Activated effector memory CD4-positive, alpha-beta T cell treated with Interleukin-2 at 50 U/mL for 16 hours (primary cell): Measurements from ENCODE around the gene DCAF7.

Experiments used
- DNase-seq: peaks from one replicate; pipeline ENCODE4 v3.0.0-alpha.2; 2020

Gene DCAF7

DNA sequence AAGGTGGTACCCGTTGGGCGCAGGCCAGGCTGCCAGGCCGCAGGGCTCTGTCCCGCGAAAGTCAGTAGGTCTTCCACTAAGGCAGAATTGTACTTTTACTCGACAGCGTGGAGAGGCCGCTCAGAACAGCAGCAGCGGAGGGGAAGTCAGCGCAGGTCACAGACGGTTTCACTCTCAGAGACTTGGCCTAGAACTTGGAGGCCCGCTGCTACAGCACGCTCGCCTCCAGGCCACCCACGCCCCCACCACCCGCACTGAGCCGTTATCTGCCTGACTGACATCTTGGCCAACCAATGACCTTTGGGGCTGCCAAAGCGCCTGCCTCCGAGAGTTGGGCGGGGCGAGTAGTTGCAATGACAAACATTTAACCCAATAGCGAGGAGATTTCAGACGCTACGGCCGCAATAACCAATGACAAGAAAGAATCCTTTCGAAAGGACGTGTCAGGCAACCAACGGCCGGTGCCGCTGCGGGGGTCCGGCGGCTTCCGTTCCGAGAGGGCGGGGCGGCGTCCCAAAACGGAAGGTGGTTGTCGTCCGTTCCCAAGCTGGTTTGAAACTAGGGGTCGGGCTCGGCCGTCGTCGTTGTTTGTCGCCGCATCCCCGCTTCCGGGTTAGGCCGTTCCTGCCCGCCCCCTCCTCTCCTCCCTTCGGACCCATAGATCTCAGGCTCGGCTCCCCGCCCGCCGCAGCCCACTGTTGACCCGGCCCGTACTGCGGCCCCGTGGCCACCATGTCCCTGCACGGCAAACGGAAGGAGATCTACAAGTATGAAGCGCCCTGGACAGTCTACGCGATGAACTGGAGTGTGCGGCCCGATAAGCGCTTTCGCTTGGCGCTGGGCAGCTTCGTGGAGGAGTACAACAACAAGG, at the start of gene DCAF7:
TSS of gene DCAF7 (plus strand) at position 532 of the 871 bp plus-strand sequence. CDS start at position 733, 201 bp downstream.
- DNase-seq = peak; percentile 99

DNA sequence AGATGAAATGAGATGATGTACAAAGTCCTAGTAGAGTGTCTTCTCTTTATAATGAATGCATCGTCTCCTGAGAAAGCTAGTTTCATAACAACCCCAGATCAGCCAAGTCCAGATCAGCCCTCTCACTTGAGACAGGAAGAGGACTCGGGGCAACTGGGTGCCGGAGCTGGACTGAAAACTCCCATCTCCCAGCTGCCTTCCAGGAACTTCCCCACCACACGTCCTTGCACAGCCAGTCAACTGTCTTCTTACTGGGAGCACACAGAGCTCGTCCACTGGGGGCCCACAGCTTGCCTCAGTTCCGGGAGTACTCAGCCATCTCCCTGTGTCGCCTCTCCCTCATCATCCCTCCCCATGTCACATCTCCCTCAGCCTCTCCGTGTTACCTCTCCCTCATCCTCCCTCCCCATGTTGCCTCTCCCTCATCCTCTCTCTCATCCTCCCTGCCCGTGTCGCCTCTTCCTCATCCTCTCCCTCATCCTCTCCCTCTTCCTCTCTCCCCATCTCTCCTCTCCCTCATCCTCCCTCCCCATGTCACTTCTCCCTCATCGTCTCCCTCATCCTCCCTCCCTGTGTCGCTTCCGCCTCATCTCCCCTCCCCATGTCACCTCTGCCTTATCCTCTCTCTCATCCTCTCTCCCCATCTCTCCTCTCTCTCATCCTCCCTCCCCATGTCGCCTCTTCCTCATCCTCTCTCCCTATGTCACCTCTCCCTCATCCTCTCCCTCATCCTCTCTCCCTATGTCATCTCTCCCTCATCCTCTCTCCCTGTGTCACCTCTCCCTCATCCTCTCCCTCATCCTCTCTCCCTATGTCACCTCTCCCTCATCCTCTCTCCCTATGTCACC, 49.5 kb upstream of the DCAF7 start:
- no peak for DNase-seq

DNA sequence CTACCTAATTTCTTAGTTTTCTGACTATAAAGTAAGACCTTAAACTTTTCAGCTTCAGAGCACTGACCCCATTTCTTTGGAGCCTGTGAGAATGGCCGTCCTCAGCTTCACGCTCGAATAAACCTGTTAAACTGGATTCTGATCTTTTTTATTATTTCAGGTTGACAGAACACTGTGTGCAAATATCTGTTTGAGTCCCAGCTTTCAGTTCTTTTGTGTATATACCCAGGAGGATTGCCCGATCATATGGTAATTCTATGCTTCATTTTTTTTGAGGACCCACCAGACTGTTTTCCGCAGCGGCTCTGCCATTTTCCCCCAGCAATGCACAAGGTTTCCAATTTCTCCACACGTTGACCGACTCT, 47.0 kb upstream of the DCAF7 start:
- DNase-seq = no peak

DNA sequence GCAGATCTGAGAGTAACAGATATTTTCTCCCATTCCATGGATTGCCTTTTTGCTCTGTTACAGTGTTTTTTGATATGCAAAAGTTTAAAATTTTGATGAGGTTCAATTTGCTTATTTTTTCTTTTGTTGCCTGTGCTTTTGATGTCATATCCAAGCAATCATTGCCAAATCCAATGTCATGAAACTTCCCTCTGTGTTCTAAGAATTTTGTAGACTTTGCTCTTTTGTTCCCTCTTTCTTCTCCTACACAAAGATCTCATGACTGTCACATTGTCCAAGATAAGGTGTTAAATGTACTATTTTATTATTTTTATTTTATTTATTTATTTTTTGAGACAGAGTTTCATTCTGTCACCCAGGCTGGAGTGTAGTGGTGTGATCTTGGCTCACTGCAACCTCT, 46.0 kb upstream of the DCAF7 start:
- no peak for DNase-seq

DNA sequence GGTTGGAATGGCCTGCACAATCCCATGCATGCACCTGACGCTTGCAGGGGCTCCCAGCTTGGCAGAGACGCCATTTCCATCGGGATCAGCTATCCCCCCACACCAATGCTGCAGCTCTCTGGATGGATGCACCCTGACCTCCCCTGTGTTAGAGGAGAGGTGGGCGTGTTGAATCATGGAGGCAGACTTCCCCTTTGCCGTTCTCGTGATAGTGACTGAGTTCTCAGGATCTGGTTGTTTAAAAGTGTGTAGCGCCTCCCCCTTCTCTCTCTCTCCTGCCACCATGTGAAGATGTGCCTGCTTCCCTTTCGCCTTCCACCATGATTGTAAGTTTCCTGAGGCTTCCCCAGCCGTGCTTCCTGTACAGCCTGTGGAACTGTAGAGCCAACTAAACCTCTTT, 44.9 kb upstream of the DCAF7 start:
- no peak for DNase-seq

DNA sequence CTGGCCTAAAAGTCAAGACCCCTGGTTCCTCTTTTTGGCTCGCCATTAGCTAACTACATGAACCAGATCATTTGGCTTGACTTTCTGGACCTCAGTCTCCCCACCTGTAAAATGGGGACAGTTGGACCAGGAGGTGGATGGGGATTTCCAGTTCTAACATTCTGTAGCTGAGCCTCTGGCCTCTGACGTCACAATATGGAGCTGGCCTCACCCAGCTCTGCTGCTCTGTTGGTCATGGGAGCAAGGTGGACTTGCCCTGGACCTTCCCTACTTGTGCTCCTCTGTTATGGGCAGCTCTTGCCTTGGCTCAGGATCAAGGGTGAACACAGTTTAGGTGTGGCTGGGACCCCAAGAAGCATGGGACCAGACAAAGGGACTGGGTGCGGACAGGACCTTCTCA, 43.6 kb upstream of the DCAF7 start:
- DNase-seq = no peak

- no peak for DNase-seq
Measured at GRCh38 chr17:63511331-63511730, 38.9 kb upstream of the DCAF7 start.

- no peak for DNase-seq
Measured at GRCh38 chr17:63512388-63512787, 37.9 kb upstream of the DCAF7 start.

DNA sequence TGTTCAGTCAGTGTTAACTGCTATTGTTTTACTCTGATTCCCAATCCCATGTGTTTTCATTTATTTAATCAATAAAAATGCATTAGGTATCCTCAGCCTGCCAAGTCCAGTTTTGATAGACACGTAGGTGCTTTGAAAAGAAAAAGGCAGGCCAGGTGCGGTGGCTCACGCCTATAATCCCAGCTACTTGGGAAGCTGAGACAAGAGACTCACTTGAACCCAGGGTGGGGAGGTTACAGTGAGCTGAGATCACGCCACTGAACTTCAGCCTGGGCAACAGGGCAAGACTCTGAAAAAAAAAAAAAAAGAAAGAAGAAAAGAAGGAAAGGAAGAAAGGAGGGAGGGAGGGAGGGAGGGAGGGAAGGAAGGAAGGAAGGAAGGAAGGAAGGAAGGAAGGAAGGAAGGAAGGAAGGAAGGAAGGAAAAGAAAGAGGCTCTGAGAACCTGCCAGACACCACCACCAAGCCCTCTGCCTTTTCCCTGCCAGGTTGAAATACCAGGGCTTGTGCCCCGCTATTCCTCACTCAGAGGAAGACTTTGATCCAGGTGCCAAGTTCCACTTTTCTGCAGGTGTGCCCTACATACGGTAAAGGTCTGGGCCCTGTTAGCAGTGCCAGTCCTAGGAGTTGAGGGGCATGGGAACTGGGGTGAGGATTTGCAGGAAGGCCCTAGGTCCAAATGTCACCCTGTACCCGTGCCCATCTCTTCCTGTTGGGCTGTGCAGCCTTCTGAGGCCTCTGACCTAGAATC, 37.2 kb upstream of the DCAF7 start:
- DNase-seq = no peak

- no peak for DNase-seq
Measured at GRCh38 chr17:63514477-63514876, 35.8 kb upstream of the DCAF7 start.

DNA sequence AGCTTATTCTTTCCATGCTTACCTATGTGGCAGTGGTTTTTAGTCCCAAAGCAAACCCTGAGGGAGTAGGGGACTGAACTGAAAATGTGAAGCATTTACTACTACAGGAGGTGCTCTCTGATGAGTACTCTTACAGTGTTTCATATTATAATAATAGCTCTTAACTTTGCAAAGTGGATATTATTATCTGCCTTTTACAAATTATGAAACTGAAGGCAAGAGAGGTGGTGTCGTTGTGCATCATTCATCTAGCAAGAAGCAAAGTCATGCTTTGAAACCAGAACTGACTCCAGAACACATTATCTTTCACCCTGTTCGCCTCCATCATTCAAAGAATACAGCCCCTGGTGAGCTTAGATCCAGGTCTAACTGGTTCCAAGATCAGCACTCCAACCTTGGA, 35.3 kb upstream of the DCAF7 start:
- no peak for DNase-seq

DNA sequence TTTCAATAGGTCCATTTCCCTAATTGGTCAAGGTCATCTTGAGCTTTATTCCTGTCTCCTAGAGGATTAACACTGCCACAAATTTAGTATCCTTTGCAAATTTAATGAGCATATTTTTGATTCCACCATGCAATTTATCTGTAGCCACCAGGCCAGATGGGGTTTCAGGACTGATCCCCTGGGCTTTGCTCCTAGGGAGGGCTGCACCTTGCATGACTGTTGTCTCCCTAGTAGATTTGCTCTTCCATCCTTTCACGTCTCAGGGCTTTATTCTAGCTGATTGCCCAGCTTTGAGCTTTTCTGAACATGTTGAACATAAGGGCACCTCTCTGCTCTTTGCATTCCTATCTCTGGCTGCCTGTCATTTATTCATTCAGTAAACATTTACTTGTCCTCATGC, 34.9 kb upstream of the DCAF7 start:
- no peak for DNase-seq

DNA sequence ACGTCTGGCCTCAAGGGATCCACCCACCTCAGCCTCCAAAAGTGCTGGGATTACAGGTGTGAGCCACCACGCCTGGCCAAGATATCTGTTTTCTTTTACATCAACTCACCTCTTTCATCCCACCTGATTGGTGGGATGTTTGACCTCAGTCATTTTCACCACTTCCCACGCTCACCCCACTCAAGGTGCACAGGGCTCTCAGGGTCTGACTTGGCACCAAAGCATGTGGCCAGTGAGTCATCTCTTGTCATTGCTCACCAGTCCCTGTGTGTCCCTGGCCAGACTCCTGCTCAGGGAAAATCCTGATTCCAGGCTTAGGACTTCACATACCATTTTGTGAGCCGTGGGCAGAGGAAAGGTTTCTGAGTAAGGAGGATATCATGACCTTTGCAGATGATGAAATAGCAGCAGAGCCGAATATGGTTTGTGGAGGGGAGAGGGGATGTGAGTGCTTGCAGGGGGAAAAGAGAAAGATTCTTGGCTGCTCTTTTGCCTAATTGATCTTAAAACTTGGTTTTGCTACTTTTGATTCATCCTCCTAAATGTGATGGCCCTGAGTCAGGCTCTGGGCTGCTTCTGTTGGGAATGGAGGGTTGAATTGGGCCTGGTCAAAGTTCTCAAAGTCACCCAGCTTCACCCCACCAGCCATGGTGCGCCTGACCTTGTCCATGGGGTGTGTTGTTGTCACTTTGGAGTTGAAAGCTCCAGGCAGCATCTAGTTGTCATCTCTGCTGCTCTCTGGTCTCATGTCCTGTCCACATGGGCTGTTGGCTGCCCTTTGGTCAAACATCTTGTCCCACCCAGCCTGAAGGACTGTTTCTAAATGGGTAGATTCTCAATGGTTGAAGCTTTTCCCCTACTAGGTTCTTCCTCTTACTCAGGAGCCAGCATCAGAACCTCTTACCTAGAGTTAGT, 33.1 kb upstream of the DCAF7 start:
- DNase-seq = no peak

DNA sequence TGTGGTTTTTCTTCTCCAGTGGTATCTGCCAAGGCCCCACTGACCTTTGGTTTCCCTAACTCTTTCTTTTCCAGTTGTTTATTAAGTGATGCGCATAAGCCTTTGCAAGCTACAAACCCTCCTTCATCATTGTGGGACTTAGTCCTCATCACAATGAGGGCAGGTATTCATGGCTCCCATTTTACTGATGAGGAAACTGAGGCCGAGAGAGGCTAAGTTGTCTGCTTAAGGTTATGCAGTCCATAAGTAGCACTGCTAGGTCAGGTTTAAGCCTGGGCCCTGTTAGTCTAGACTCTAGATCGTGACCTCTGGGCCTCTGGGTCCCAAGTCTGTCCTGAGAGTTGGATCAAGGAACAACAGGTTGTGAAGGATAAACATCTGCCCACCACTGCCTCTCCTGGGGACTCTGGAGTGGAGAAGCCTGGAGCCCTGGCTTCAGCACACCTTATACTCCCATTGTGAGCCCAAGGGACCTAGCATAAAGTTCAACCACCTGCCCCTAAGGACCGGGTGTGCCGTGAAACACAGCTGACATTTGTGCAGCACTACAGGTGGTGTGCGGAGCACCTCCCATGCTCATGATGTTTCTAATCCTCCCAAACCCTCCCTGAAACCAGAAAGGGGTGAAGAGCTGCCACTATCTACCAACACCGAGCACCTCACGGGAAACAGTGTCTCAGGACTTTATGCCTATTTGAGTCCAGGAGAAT, 32.3 kb upstream of the DCAF7 start:
- no peak for DNase-seq

- DNase-seq = no peak
Measured at GRCh38 chr17:63519116-63519881, 31.0 kb upstream of the DCAF7 start.

DNA sequence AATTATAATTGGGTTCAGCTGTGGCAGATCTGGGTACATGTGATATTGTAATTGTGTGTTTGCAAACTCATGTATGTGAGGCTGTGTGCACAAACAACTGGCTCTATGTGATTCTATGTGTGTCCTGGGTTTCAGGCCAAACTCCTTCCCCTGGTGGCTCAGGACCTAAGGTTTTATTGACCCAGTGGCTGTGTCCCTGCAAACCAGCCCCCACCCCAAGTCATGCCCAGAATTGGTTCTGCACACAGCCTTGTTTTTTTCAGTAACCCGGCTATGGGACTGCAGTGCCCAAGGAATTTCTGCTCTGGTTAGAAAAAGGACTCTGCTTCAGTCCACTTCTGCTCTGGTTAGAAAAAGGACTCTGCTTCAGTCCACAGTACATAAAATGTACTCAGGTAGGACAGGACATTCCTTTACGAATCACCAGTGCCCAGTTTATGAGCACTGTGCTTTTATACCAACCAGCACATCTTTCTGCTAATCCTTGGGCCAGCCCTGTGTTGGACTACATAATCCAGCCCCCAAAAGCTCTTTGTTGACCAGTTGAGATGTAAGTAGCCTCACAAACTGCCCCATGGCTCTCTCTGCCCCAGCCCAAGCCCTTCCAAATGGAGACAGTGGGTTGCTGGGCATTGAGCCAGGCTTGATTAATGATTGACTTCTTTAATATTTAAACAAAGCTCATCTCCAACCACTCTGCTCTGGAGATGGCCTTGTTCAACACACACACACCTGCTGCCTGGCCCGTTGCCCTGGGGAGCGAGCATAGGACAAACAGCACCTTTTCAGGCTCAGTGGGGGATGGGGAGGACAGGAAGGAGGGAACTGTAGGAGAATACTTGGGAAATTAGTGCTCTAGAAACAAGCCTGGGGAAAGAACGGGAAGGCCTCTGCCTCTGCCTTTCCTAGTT, 30.1 kb upstream of the DCAF7 start:
- no peak for DNase-seq

DNA sequence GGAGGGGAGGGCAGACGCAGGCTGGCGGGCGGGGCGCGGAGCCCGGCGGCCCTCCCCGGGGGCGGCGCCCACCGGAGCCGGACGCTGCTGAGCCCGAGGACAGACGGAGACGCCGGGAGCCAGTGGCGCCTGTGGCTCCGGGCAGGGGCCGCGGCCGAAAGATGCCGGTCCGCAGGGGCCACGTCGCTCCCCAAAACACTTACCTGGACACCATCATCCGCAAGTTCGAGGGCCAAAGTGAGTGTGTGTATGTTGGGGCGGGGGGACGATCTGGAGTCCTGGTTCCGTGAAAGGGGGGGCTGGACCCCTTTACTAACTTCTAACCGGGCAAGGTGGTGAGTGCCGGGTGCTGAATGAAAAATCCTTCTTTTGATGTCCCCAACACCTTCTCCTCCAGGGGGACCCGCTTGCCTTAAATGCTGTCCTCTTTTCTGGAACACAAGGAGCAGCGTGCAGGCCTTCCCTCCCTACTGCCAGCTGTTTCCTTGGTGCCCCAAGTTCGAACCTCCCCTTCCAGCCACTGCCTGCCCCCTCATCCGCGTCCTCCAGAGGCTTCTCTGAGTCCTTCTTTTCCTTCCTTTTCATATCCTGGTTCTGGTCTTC, 26.9 kb upstream of the DCAF7 start, which contains the start of gene KCNH6:
TSS of gene KCNH6 (plus strand) at position 106 of the 603 bp plus-strand sequence. CDS start at position 162, 56 bp downstream.
- DNase-seq = no peak

DNA sequence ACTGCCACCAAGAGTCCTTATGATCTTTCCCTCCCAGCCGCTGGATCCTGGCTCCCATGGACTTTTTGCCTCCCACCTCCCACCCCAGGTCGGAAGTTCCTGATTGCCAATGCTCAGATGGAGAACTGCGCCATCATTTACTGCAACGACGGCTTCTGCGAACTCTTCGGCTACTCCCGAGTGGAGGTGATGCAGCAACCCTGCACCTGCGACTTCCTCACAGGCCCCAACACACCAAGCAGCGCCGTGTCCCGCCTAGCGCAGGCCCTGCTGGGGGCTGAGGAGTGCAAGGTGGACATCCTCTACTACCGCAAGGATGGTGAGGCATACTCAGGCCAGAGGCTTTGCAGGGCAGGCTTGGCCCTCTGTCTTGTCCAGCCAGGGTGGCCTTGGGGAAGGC, 26.2 kb upstream of the DCAF7 start:
- no peak for DNase-seq
